PC-3 (cell line): ENCODE data around the gene TMEM108. TPM values are rescaled to one million over a fixed set of nuclear protein-coding genes. Genes with fewer than 3 reads are reported as not detected.

ENCODE experiments used
- ATAC-seq: fragments of 200-7000 bp; cut with Tn5 transposase; 2 replicates; pipeline ENCODE4 v1.9.1; 2020; ENCODE audit warnings: mild to moderate bottlenecking, moderate library complexity
- BruUV-seq: library from RNA; stranded (reverse); fragments of 400-500 nt; replicated peaks from 2 replicates; lab custom pipeline; 2021; lab: Mats Ljungman, UMichigan
- CTCF ChIA-PET: fragments of 300-600 bp; sonication (Branson Sonifier 250); formaldehyde crosslinking; loops from one replicate; lab custom pipeline; 2022; ENCODE audit warnings: antibody characterized with exemption; lab: Charles Lee
- POLR2A ChIA-PET: fragments of 300-600 bp; sonication (Branson Sonifier 250); formaldehyde crosslinking; loops from one replicate; lab custom pipeline; 2022; ENCODE audit warnings: antibody characterized with exemption; ENCODE audit not compliant: unreplicated experiment; lab: Charles Lee
- DNase-seq: peaks from one replicate; pipeline ENCODE4 v3.0.0-alpha.2; 2015
- H2AFZ ChIP-seq: fragments of 300-600 bp; sonication (generic); 2 replicates; pipeline ENCODE4 v1.6.0; 2016; ENCODE audit warnings: antibody characterized with exemption, low read length
- H3F3A ChIP-seq: fragments of 300-600 bp; sonication (generic); one replicate; pipeline ENCODE4 v1.6.0; 2017; ENCODE audit warnings: antibody characterized with exemption, low read length, control low read depth, mild to moderate bottlenecking; ENCODE audit not compliant: unreplicated experiment
- H3K27ac ChIP-seq: fragments of 300-600 bp; sonication (generic); 2 replicates; pipeline ENCODE4 v1.5.1; 2016; ENCODE audit warnings: mild to moderate bottlenecking, low read length
- H3K27me3 ChIP-seq: fragments of 300-600 bp; sonication (generic); 2 replicates; pipeline ENCODE4 v1.6.1; 2016; ENCODE audit warnings: low read length, mixed read lengths
- H3K36me3 ChIP-seq: fragments of 300-600 bp; sonication (generic); 2 replicates; pipeline ENCODE4 v1.6.1; 2016; ENCODE audit warnings: low read depth, mixed run types, low read length, mixed read lengths
- H3K4me1 ChIP-seq: fragments of 300-600 bp; sonication (generic); 2 replicates; pipeline ENCODE4 v1.5.1; 2016; ENCODE audit warnings: low read length; ENCODE audit not compliant: insufficient read depth
- H3K4me2 ChIP-seq: fragments of 300-600 bp; sonication (generic); 2 replicates; pipeline ENCODE4 v1.6.0; 2016; ENCODE audit warnings: low read length
- H3K4me3 ChIP-seq: fragments of 300-600 bp; sonication (generic); 2 replicates; pipeline ENCODE4 v1.5.1; 2016; ENCODE audit warnings: mild to moderate bottlenecking, low read length, mixed read lengths
- H3K79me2 ChIP-seq: fragments of 300-600 bp; sonication (generic); 2 replicates; pipeline ENCODE4 v1.6.1; 2017; ENCODE audit warnings: low read length, mixed read lengths
- H3K9ac ChIP-seq: fragments of 300-600 bp; sonication (generic); 2 replicates; pipeline ENCODE4 v1.6.0; 2016; ENCODE audit warnings: mild to moderate bottlenecking, low read length
- H3K9me2 ChIP-seq: fragments of 300-600 bp; sonication (generic); replicated peaks from 2 replicates; pipeline ENCODE4 v1.6.1; 2016; ENCODE audit warnings: mixed run types, low read length, mixed read lengths
- H3K9me3 ChIP-seq: fragments of 300-600 bp; sonication (generic); 2 replicates; pipeline ENCODE4 v1.6.1; 2016; ENCODE audit warnings: low read length, mixed read lengths
- H4K20me1 ChIP-seq: fragments of 300-600 bp; sonication (generic); 2 replicates; pipeline ENCODE4 v1.6.1; 2016; ENCODE audit warnings: low read length, mixed read lengths
- CTCF ChIP-seq: fragments of 300-600 bp; sonication (generic); conservative IDR thresholded peaks from 2 replicates; pipeline ENCODE4 v1.5.1; 2017; ENCODE audit warnings: antibody characterized with exemption, low read depth, mild to moderate bottlenecking, low read length
- EZH2 ChIP-seq: fragments of 300-600 bp; sonication (generic); IDR thresholded peaks from one replicate; pipeline ENCODE4 v1.6.1; 2017; ENCODE audit warnings: antibody characterized with exemption, mild to moderate bottlenecking, low read length; ENCODE audit not compliant: unreplicated experiment
- EZH2phosphoT487 ChIP-seq: fragments of 300-600 bp; sonication (generic); IDR thresholded peaks from 2 replicates; pipeline ENCODE4 v1.6.1; 2018; ENCODE audit warnings: mild to moderate bottlenecking, antibody characterized with exemption, low read length, borderline replicate concordance
- intact Hi-C: fragments of 100-400 bp; cut with micrococcal nuclease; formaldehyde crosslinking; loops from 2 replicates; pipeline ENCODE4 v1.9.0; 2023
- total RNA-seq: library from RNA; depleted of rRNA; stranded (reverse); fragments of >200 nt; gene quantifications from 2 replicates; pipeline ENCODE4 v1.2.3, GENCODE V29; 2014

TMEM108 gene
- total RNA-seq, 1 experiment from 2014 or later = not detected

GRCh38 chr3:133317866-133318265 is 279.7 kb downstream of the TMEM108 start:
- ATAC-seq = no peak
- H3F3A ChIP-seq = no peaks in the 10 kb centered on the region
- POLR2A ChIA-PET = no interaction called here
- CTCF ChIA-PET = no interaction called here
- H3K36me3 ChIP-seq = no peaks in the 10 kb centered on the region
- H3K4me3 ChIP-seq = no peak overlapping the region
- H3K4me2 ChIP-seq = no peak overlapping the region
- H3K4me1 ChIP-seq = no peaks in the 10 kb centered on the region
- H3K9me2 ChIP-seq = no peaks in the 10 kb centered on the region
- no peaks in the 10 kb centered on the region for H3K9me3 ChIP-seq
- no peak for DNase-seq
- no peak overlapping the region for H3K27ac ChIP-seq
- no peaks in the 10 kb centered on the region for H4K20me1 ChIP-seq
- H3K79me2 ChIP-seq = no peaks in the 10 kb centered on the region
- H2AFZ ChIP-seq = no peak overlapping the region
- no peak overlapping the region for H3K9ac ChIP-seq
- H3K27me3 ChIP-seq = peaks cover 12% of the 10 kb centered on the region
- no peak for TF ChIP-seq CTCF
- TF ChIP-seq EZH2phosphoT487 = no peak
- TF ChIP-seq EZH2 = no peak
- intact Hi-C loops = no loop called here
- BruUV-seq = no TSS peak

DNA sequence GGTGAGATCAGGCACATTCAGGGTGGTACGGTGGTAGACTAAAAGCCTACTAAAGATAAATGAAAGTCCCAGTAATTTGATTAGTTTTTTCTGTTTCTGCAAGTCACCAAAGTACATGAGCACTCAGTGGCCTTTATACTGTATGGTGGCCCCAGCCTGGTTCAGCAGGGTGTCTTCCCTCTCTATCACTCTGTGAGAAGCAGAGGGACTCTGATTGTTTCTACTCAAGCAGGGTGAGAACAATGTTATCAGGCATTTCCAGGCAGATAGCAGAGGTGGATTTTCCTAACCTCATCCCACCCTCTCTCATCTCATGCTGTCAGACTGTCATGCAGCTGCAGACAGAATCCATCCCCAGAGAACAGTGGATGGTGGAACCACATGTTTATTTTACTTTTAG is 290.2 kb downstream of the TMEM108 start:
- Histone ChIP-seq H3K9me3 (no peaks in the 10 kb centered on the region), H3F3A (no peaks in the 10 kb centered on the region), H3K27me3 (peaks cover 24% of the 10 kb centered on the region), H3K27ac (no peak overlapping the region), H2AFZ (no peak overlapping the region), H3K4me2 (no peak overlapping the region), H3K4me3 (no peak overlapping the region), H3K9ac (no peak overlapping the region), H3K9me2 (no peaks in the 10 kb centered on the region), H3K79me2 (no peaks in the 10 kb centered on the region), H3K4me1 (no peaks in the 10 kb centered on the region), H3K36me3 (no peaks in the 10 kb centered on the region), H4K20me1 (no peaks in the 10 kb centered on the region)
- no peak for TF ChIP-seq CTCF
- no peak for DNase-seq
- no peak for ATAC-seq
- ChIA-PET CTCF (no interaction called here), POLR2A (no interaction called here)
- intact Hi-C loops = no loop called here
- no TSS peak for BruUV-seq

DNA sequence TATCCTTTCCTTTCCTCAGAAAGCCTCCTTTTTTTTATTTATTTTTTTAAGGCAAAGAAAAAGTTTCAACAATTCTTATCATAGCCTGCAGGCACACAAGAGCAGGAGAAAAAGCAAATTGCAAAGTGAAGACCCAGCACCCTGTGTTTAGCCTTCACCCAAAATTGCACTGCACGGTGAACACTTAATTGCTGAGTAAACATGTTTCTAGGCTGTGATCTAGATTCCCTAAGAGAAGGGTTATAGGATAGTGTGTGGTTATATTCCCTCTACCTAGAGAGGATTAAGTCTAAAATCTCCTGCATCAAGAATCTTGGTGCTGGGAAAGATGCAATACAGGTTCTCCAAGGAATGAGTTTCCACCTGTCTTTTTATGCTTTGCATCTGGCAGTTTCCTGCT is 291.4 kb downstream of the TMEM108 start:
- DNase-seq (no peak), ATAC-seq (no peak)
- H3K9me2 ChIP-seq = no peaks in the 10 kb centered on the region
- H3K4me1 ChIP-seq = no peaks in the 10 kb centered on the region
- no peaks in the 10 kb centered on the region for H4K20me1 ChIP-seq
- H3K9ac ChIP-seq = no peak overlapping the region
- no peak overlapping the region for H3K4me2 ChIP-seq
- H3K9me3 ChIP-seq = no peaks in the 10 kb centered on the region
- no peak for TF ChIP-seq EZH2
- no peak for TF ChIP-seq CTCF
- TF ChIP-seq EZH2phosphoT487 = no peak
- no peak overlapping the region for H3K27ac ChIP-seq
- no peaks in the 10 kb centered on the region for H3K36me3 ChIP-seq
- intact Hi-C loops = no loop called here
- ChIA-PET POLR2A (no interaction called here), CTCF (no interaction called here)
- no peak overlapping the region for H2AFZ ChIP-seq
- H3K27me3 ChIP-seq = peaks cover 34% of the 10 kb centered on the region
- H3F3A ChIP-seq = no peaks in the 10 kb centered on the region
- H3K4me3 ChIP-seq = no peak overlapping the region
- no peaks in the 10 kb centered on the region for H3K79me2 ChIP-seq
- no TSS peak for BruUV-seq
